BE2C (cell line): Measurements from ENCODE around the gene HDHD2.

Experiments
- DNase-seq: peaks from one replicate; pipeline ENCODE4 v3.0.0-alpha.2; 2020
- H3K27me3 ChIP-seq: fragments of 250-450 bp; sonication (Bioruptor Pico); 2 replicates; pipeline ENCODE4 v1.5.1; 2020; ENCODE audit warnings: mild to moderate bottlenecking
- H3K36me3 ChIP-seq: fragments of 250-450 bp; sonication (Bioruptor Pico); 2 replicates; pipeline ENCODE4 v1.5.1; 2020; ENCODE audit warnings: mild to moderate bottlenecking
- H3K4me1 ChIP-seq: fragments of 250-450 bp; sonication (Bioruptor Pico); 2 replicates; pipeline ENCODE4 v1.5.1; 2020
- H3K4me3 ChIP-seq: 2 replicates; pipeline ENCODE4 v1.5.1; 2011; ENCODE audit warnings: low read depth, low read length
- H3K9me3 ChIP-seq: fragments of 250-450 bp; sonication (Bioruptor Pico); 2 replicates; pipeline ENCODE4 v1.5.1; 2020
- TF ChIP-seq, protein P1 (sequence below): IDR thresholded peaks from 2 replicates; pipeline ENCODE4 v1.5.1; 2012; ENCODE audit warnings: mild to moderate bottlenecking, low read depth, low read length

The HDHD2 gene

GRCh38 chr18:47081578-47081977 is 68.7 kb downstream of the HDHD2 start:
- no peak for DNase-seq
- no peaks in the 10 kb centered on the region for H3K9me3 ChIP-seq
- no peaks in the 10 kb centered on the region for H3K36me3 ChIP-seq
- no peaks in the 10 kb centered on the region for H3K4me1 ChIP-seq
- H3K27me3 ChIP-seq, result no peaks in the 10 kb centered on the region
- H3K4me3 ChIP-seq, result no peak overlapping the region
- TF ChIP-seq, protein P1, sequence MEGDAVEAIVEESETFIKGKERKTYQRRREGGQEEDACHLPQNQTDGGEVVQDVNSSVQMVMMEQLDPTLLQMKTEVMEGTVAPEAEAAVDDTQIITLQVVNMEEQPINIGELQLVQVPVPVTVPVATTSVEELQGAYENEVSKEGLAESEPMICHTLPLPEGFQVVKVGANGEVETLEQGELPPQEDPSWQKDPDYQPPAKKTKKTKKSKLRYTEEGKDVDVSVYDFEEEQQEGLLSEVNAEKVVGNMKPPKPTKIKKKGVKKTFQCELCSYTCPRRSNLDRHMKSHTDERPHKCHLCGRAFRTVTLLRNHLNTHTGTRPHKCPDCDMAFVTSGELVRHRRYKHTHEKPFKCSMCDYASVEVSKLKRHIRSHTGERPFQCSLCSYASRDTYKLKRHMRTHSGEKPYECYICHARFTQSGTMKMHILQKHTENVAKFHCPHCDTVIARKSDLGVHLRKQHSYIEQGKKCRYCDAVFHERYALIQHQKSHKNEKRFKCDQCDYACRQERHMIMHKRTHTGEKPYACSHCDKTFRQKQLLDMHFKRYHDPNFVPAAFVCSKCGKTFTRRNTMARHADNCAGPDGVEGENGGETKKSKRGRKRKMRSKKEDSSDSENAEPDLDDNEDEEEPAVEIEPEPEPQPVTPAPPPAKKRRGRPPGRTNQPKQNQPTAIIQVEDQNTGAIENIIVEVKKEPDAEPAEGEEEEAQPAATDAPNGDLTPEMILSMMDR, result no peak

GRCh38 chr18:47080872-47081271 is 69.4 kb downstream of the HDHD2 start:
- H3K36me3 ChIP-seq, result no peaks in the 10 kb centered on the region
- H3K4me1 ChIP-seq, result no peaks in the 10 kb centered on the region
- no peaks in the 10 kb centered on the region for H3K9me3 ChIP-seq

GRCh38 chr18:47077111-47077510 is 73.2 kb downstream of the HDHD2 start:
- TF ChIP-seq, protein P1, result no peak
- Histone ChIP-seq H3K9me3 (no peaks in the 10 kb centered on the region), H3K4me1 (no peaks in the 10 kb centered on the region), H3K27me3 (no peaks in the 10 kb centered on the region), H3K4me3 (no peak overlapping the region), H3K36me3 (no peaks in the 10 kb centered on the region)
- no peak for DNase-seq

More at GRCh38 chr18:47080872-47081271, 69.4 kb downstream of the HDHD2 start:
- TF ChIP-seq, protein P1, result no peak
- DNase-seq, result no peak
- Histone ChIP-seq H3K4me3 (no peak overlapping the region), H3K27me3 (no peaks in the 10 kb centered on the region)

DNA sequence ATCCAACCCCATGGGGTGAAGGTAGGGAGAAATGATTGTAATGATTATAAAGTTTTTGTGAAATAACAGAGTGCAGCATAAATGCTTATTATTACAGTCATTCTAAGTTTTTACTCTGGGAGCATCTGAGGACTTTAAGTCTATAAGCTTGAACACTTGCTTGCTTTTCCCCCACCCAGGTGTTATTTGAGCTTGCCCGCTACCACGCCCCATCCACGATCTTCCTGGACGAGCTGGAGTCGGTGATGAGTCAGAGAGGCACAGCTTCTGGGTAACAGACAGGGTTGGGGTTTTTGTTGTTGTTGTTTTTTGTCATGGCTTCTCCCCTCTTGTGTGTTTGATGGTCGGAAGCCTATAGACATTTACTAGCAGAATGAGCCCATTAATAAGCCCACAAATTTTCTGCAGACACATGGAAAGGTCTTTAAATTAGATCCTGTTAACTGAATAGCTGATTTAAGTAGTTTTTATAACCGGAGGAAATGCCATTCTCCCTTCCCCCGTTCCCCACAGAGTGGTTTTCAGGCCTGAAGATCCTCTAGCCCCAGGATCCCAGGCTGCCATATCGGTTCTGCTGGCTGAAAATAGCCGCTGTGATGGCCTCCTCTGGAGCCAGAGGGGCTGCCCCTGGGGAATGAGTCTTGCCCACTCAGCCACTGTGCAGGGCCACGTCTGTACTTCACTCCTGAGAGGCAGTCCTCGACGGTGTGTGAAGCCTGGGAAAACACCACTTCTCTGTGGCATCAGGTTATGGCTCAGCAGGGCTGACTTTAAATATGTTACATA is 75.0 kb downstream of the HDHD2 start:
- Histone ChIP-seq H3K27me3 (no peaks in the 10 kb centered on the region), H3K36me3 (no peaks in the 10 kb centered on the region), H3K4me1 (no peaks in the 10 kb centered on the region), H3K4me3 (no peak overlapping the region), H3K9me3 (no peaks in the 10 kb centered on the region)
- TF ChIP-seq, protein P1, result no peak
- no peak for DNase-seq

DNA sequence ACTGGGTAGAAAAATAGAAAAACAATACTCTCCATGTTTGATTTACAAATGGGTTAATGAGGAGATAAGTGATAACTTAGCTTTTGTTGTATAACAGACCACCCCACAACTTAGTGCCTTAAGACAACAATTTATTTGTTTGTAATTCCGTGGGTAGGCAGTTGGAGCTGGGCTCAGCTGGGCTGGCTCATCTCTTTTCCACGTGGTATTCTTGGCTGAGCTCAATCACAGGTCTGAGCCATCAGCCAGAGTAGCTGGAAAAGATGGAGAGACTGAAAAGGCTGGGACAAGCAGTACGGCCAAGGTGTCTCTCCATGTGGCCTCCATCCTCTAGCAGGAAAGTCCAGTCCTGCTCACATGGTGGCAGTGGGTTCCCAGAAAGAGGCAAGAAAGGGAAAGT is 82.7 kb downstream of the HDHD2 start:
- H3K36me3 ChIP-seq, result no peaks in the 10 kb centered on the region
- no peaks in the 10 kb centered on the region for H3K4me1 ChIP-seq
- no peak overlapping the region for H3K4me3 ChIP-seq
- H3K9me3 ChIP-seq, result no peaks in the 10 kb centered on the region
- no peaks in the 10 kb centered on the region for H3K27me3 ChIP-seq
- TF ChIP-seq, protein P1, result no peak
- no peak for DNase-seq

DNA sequence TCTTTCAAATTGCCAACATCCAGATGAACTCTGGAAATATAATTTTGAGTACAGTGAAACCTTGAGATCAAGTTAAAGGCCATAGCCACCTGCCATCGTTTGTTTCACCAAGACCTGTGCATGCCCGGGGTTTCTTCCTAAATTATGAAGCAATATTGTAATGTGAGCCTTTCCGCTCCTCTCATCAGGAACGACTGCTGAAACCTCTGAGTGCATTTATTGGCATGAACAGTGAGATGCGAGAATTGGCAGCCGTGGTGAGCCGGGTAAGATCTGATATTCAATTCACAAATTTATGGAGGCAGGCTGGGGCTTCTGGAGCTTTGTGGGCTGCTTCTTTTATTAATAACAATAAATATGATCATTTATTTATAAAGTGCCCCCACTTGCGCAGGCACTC is 87.2 kb downstream of the HDHD2 start:
- H3K27me3 ChIP-seq, result no peaks in the 10 kb centered on the region
- H3K36me3 ChIP-seq, result no peaks in the 10 kb centered on the region
- DNase-seq, result no peak
- H3K9me3 ChIP-seq, result no peaks in the 10 kb centered on the region
- TF ChIP-seq, protein P1, result no peak
- H3K4me1 ChIP-seq, result no peaks in the 10 kb centered on the region
- H3K4me3 ChIP-seq, result no peak overlapping the region
